NCI-H187 (cell line): Measurements from ENCODE around the gene CEBPE.

Experiments
- DNase-seq, 2 experiments: peaks; one replicate each; lab custom pipeline; 2025; lab: John Stamatoyannopoulos, UW

The CEBPE gene

GRCh38 chr14:23118506-23119362, at the start of gene CEBPE:
Gene CEBPE, minus strand, starts transcription at chr14:23119255. Its CDS starts 164 bp downstream, at chr14:23119091.
- DNase-seq, result no peak

GRCh38 chr14:23168246-23168645, 49.2 kb upstream of the CEBPE start:
- DNase-seq, result no peak

- no peak for DNase-seq
Measured at GRCh38 chr14:23167116-23167847, 48.2 kb upstream of the CEBPE start.

DNA sequence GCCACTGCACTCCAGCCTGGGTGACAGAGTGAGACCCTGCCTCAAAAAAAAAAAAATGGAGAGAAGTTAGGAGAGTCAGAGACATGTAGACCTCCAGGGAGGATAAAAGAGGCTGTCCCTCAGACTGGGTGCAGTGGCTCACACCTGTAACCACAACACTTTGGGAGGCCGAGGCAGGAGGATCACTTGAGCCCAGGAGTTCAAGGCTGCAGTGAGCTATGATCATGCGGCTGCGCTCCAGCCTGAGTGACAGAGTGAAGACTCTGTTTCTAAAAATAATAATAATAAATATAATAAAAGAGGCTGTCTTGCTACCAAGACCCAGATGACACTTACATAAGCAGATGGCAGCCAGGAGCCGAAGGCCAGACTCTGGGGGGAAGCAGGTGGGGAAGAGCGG, 45.9 kb upstream of the CEBPE start:
- DNase-seq, result no peak

DNA sequence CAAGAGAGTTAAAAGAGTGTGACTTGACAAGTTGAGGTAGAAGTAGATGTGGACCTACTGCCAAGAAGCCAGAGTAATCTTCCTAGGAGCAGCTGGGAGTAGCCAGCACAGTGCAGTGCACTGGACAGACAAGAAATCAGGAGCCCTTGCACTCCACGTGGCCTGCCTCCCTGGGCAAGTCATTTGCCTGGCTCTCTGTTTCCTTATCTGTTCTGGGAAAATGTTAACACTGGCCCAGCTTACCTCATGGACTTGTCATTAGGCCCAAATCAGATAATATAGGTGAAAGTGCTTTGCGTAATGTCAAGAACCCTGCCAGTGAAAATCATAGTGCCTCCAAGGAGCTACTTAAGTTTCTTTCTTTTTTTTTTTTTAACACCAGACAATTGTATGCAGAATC, 45.2 kb upstream of the CEBPE start:
- no peak for DNase-seq

DNA sequence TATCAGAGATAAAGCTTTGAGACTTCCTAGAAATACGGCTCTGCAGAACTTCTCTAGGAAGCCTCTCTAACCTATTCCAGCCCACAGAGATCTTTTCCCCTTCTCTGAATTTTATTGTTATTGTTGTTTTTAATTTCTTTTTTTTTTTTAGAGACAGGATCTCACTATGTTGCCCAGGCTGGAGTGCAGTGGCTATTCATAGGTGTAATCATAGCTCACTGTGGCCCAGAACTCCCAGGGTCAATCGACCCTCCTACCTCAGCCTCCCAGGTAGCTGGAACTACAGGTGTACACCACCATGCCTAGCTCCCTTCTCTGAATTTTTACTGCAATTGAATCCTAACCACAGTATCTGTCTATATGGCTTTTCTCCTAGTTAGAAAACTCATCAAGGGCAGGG, 44.8 kb upstream of the CEBPE start:
- no peak for DNase-seq

- DNase-seq, result no peak
Measured at GRCh38 chr14:23162800-23163199, 43.7 kb upstream of the CEBPE start.

GRCh38 chr14:23162005-23162404, 43.0 kb upstream of the CEBPE start:
- no peak for DNase-seq

- no peak for DNase-seq
Measured at GRCh38 chr14:23160924-23161522, 42.0 kb upstream of the CEBPE start.

DNA sequence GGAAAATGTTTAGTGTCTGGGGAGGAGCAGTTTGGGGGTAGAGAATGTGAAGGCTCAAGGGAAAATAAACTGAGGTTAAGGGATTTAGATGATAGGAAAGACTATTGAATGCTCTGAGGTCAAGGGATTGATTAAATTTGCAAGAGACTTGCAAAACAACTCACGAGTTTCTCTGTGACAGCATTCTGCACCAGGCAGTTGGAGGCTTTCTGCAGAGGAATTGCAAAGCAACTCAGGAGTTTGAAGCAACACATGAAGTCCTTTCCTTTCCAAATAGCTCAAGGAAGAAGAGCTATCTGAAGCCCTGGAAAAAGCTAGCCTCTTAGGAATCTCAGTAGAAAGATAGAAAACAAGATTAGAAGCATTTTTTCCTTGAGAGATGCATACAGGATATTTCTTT, 40.5 kb upstream of the CEBPE start:
- no peak for DNase-seq

- DNase-seq, result no peak
Measured at GRCh38 chr14:23158779-23159178, 39.7 kb upstream of the CEBPE start.

DNA sequence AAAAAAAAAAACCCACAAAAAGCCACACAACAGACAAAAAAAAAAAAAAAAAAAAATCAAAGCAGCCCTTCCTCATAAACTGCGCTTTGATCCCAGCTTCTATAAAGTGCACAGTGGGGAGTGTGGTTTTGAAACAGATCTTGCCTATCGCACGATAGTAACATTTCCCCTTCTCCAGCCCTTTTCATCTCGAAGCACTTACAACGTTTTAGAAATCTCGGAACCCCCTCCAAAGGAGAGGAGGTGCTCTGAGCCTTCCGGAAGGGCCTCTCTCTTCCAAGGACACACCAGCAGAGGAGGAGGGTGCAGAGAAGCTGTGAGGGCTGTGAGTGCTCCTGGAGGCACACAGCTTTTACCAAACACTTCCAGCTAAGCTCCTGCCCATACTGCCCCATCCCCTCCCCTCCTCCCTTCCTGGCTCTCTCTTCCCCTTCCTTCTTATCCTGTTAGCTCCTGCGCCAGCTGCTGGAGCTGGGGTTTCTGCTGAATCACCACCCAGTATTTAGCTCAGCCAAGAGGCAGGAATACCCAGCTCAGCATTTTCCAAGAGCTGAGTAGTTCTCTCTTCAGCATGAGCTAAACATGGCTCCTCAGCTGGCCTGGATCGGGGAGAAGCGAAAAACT, 36.0 kb upstream of the CEBPE start:
- DNase-seq, result no peak

DNA sequence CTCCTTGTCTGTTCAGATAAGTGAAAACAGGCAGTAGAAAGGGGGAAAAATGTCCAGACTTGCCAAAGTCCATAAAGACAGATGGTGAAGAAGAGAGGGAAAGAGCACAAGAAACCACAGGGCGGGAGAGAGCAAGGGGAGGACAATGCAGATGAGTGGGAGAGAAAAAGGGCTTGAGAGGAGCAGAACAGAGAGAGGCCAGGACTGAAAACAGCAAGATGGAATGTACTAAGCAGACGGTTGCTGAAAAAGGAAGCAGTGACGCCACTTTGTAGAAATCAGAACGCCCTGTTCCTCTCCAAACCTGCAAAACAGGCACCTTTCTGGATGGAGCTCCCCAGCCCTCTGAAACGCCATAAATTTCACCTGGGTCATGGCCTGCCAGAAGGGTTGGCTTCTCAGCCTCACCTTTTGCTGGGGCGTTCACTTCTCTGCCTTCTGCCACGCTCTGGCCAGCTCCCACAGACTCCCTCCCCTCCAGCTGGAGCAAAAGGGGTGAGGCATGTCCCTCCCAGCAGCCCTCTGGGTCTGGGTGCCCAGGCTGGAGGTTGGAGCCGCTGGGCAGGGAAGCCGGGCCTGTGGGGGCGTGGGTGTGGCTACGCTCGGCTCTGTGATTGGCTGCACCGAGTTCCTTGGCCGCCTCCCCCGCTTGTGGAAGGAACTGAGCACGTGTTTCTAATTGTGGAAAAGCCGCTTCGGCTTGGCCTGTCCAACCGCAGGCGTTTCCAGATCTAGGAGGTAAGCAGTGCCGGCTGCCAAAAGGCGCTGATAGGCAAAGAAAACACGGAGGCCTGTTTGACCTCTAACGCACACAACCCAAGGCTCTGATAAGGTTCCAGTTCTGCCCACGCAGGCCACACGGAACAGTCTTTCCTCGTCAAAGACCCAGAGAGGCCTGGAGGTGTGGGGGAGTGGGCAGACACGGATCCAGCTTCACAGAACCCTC, 35.1 kb upstream of the CEBPE start:
- DNase-seq, result no peak

GRCh38 chr14:23151342-23151741, 32.3 kb upstream of the CEBPE start:
- DNase-seq, result no peak

- DNase-seq, result no peak
Measured at GRCh38 chr14:23149745-23150144, 30.7 kb upstream of the CEBPE start.

GRCh38 chr14:23148591-23149249, 29.7 kb upstream of the CEBPE start:
- no peak for DNase-seq

- DNase-seq, result no peak
Measured at GRCh38 chr14:23147676-23148075, 28.6 kb upstream of the CEBPE start.

DNA sequence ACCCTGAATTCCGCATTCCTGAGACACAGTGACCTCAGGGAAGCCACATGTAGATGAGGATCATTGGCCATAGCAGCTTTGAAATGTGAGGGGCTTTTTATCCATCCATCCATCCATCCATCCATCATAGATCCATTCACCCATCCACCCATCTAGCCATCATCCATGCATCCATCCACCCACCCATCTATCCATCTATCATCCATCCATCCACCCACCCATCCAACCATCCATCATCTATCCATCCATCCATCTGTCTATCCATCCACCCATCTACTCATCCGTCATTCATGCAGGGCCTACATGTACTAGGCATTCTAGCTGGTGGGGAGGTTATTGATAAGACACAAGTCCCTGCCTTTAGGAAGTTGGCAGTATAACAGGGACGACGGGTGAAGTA, 27.9 kb upstream of the CEBPE start:
- DNase-seq, result no peak

GRCh38 chr14:23146351-23146910, 27.4 kb upstream of the CEBPE start:
- DNase-seq, result no peak

- DNase-seq, result no peak
Measured at GRCh38 chr14:23145794-23146350, 26.8 kb upstream of the CEBPE start.
